PC-3 (cell line): ENCODE results near the gene MYO3B. TPM values are rescaled to one million over a fixed set of nuclear protein-coding genes. Genes with fewer than 3 reads are reported as not detected.

ENCODE experiments used
- ATAC-seq: fragments of 200-7000 bp; cut with Tn5 transposase; 2 replicates; pipeline ENCODE4 v1.9.1; 2020; ENCODE audit warnings: mild to moderate bottlenecking, moderate library complexity
- BruUV-seq: library from RNA; stranded (reverse); fragments of 400-500 nt; replicated peaks from 2 replicates; lab custom pipeline; 2021; lab: Mats Ljungman, UMichigan
- CTCF ChIA-PET: fragments of 300-600 bp; sonication (Branson Sonifier 250); formaldehyde crosslinking; loops from one replicate; lab custom pipeline; 2022; ENCODE audit warnings: antibody characterized with exemption; lab: Charles Lee
- POLR2A ChIA-PET: fragments of 300-600 bp; sonication (Branson Sonifier 250); formaldehyde crosslinking; loops from one replicate; lab custom pipeline; 2022; ENCODE audit warnings: antibody characterized with exemption; ENCODE audit not compliant: unreplicated experiment; lab: Charles Lee
- DNase-seq: peaks from one replicate; pipeline ENCODE4 v3.0.0-alpha.2; 2015
- H2AFZ ChIP-seq: fragments of 300-600 bp; sonication (generic); 2 replicates; pipeline ENCODE4 v1.6.0; 2016; ENCODE audit warnings: antibody characterized with exemption, low read length
- H3F3A ChIP-seq: fragments of 300-600 bp; sonication (generic); one replicate; pipeline ENCODE4 v1.6.0; 2017; ENCODE audit warnings: antibody characterized with exemption, low read length, control low read depth, mild to moderate bottlenecking; ENCODE audit not compliant: unreplicated experiment
- H3K27ac ChIP-seq: fragments of 300-600 bp; sonication (generic); 2 replicates; pipeline ENCODE4 v1.5.1; 2016; ENCODE audit warnings: mild to moderate bottlenecking, low read length
- H3K27me3 ChIP-seq: fragments of 300-600 bp; sonication (generic); 2 replicates; pipeline ENCODE4 v1.6.1; 2016; ENCODE audit warnings: low read length, mixed read lengths
- H3K36me3 ChIP-seq: fragments of 300-600 bp; sonication (generic); 2 replicates; pipeline ENCODE4 v1.6.1; 2016; ENCODE audit warnings: low read depth, mixed run types, low read length, mixed read lengths
- H3K4me1 ChIP-seq: fragments of 300-600 bp; sonication (generic); 2 replicates; pipeline ENCODE4 v1.5.1; 2016; ENCODE audit warnings: low read length; ENCODE audit not compliant: insufficient read depth
- H3K4me2 ChIP-seq: fragments of 300-600 bp; sonication (generic); 2 replicates; pipeline ENCODE4 v1.6.0; 2016; ENCODE audit warnings: low read length
- H3K4me3 ChIP-seq: fragments of 300-600 bp; sonication (generic); 2 replicates; pipeline ENCODE4 v1.5.1; 2016; ENCODE audit warnings: mild to moderate bottlenecking, low read length, mixed read lengths
- H3K79me2 ChIP-seq: fragments of 300-600 bp; sonication (generic); 2 replicates; pipeline ENCODE4 v1.6.1; 2017; ENCODE audit warnings: low read length, mixed read lengths
- H3K9ac ChIP-seq: fragments of 300-600 bp; sonication (generic); 2 replicates; pipeline ENCODE4 v1.6.0; 2016; ENCODE audit warnings: mild to moderate bottlenecking, low read length
- H3K9me2 ChIP-seq: fragments of 300-600 bp; sonication (generic); replicated peaks from 2 replicates; pipeline ENCODE4 v1.6.1; 2016; ENCODE audit warnings: mixed run types, low read length, mixed read lengths
- H3K9me3 ChIP-seq: fragments of 300-600 bp; sonication (generic); 2 replicates; pipeline ENCODE4 v1.6.1; 2016; ENCODE audit warnings: low read length, mixed read lengths
- H4K20me1 ChIP-seq: fragments of 300-600 bp; sonication (generic); 2 replicates; pipeline ENCODE4 v1.6.1; 2016; ENCODE audit warnings: low read length, mixed read lengths
- EZH2 ChIP-seq: fragments of 300-600 bp; sonication (generic); IDR thresholded peaks from one replicate; pipeline ENCODE4 v1.6.1; 2017; ENCODE audit warnings: antibody characterized with exemption, mild to moderate bottlenecking, low read length; ENCODE audit not compliant: unreplicated experiment
- EZH2phosphoT487 ChIP-seq: fragments of 300-600 bp; sonication (generic); IDR thresholded peaks from 2 replicates; pipeline ENCODE4 v1.6.1; 2018; ENCODE audit warnings: mild to moderate bottlenecking, antibody characterized with exemption, low read length, borderline replicate concordance
- intact Hi-C: fragments of 100-400 bp; cut with micrococcal nuclease; formaldehyde crosslinking; loops from 2 replicates; pipeline ENCODE4 v1.9.0; 2023
- total RNA-seq: library from RNA; depleted of rRNA; stranded (reverse); fragments of >200 nt; gene quantifications from 2 replicates; pipeline ENCODE4 v1.2.3, GENCODE V29; 2014
- TF ChIP-seq, protein P1 (sequence below): fragments of 300-600 bp; sonication (generic); conservative IDR thresholded peaks from 2 replicates; pipeline ENCODE4 v1.5.1; 2017; ENCODE audit warnings: antibody characterized with exemption, low read depth, mild to moderate bottlenecking, low read length

The MYO3B gene
- total RNA-seq, 1 experiment from 2014 or later, result 1.1 TPM

DNA sequence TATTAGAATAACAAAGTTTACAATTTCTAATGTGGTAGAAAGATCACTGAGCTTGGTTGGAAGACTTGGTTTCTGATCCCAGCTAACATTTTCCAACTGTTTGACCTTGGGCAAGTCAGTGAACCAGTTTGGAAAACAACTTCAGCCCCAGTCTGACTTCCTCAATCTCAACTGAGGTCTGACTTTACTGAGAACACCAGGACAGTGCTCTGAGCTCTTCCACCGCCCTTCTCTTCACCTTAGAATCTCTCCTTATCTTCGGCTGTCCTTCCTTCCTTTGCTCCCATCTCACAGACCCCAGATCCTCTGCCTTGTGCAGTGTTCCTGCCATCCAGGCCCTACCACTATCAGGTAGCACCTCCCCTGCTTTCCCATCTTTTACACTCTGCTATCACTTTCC is 343.4 kb downstream of the MYO3B start:
- no TSS peak for BruUV-seq
- POLR2A ChIA-PET, result interaction anchor here (0.6 kb wide), 1 partner anchor 159 kb away, joined by 3 read pairs; no protein-coding TSS in a partner anchor

DNA sequence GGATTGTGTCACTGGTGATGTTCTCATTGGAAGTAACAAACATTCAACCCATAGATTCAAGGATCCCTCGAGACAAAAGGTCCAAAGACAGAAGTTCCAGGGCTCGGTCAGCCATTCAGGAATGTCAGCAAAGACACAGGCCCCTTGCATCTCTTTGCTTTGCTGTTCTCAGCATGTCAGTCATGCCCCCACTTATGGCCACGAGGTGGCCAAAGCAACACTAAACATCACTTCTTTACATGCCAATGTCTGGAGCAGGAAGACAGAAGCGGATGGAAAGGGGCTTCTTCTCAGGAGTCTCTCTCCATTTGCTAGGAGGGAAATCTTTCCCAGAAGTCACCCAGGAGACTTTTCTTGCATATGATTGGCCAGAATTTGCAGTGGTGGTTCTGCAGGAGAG is 345.6 kb downstream of the MYO3B start:
- Histone ChIP-seq H3K9me3 (no peaks in the 10 kb centered on the region), H3K4me2 (no peak overlapping the region), H3K9ac (no peak overlapping the region), H3K79me2 (no peaks in the 10 kb centered on the region), H3K27ac (no peak overlapping the region), H3K4me1 (peaks cover 16% of the 10 kb centered on the region), H4K20me1 (no peaks in the 10 kb centered on the region), H2AFZ (no peak overlapping the region), H3K4me3 (no peak overlapping the region), H3F3A (no peaks in the 10 kb centered on the region), H3K36me3 (no peaks in the 10 kb centered on the region), H3K27me3 (no peaks in the 10 kb centered on the region), H3K9me2 (no peaks in the 10 kb centered on the region)
- TF ChIP-seq EZH2 (no peak), EZH2phosphoT487 (no peak)
- TF ChIP-seq, protein P1, sequence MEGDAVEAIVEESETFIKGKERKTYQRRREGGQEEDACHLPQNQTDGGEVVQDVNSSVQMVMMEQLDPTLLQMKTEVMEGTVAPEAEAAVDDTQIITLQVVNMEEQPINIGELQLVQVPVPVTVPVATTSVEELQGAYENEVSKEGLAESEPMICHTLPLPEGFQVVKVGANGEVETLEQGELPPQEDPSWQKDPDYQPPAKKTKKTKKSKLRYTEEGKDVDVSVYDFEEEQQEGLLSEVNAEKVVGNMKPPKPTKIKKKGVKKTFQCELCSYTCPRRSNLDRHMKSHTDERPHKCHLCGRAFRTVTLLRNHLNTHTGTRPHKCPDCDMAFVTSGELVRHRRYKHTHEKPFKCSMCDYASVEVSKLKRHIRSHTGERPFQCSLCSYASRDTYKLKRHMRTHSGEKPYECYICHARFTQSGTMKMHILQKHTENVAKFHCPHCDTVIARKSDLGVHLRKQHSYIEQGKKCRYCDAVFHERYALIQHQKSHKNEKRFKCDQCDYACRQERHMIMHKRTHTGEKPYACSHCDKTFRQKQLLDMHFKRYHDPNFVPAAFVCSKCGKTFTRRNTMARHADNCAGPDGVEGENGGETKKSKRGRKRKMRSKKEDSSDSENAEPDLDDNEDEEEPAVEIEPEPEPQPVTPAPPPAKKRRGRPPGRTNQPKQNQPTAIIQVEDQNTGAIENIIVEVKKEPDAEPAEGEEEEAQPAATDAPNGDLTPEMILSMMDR, result peak; percentile 43; the same call in 1 of the 2 replicates
- POLR2A ChIA-PET, result no interaction called here
- DNase-seq, result peak; percentile 19
- ATAC-seq, result no peak
- CTCF ChIA-PET, result no interaction called here
- intact Hi-C loops, result no loop called here
- BruUV-seq, result no TSS peak

More for the DNA sequence above, 343.4 kb downstream of the MYO3B start:
- no peaks in the 10 kb centered on the region for H3K27me3 ChIP-seq
- no peaks in the 10 kb centered on the region for H3K36me3 ChIP-seq
- CTCF ChIA-PET, result no interaction called here
- H3K79me2 ChIP-seq, result no peaks in the 10 kb centered on the region
- no peak overlapping the region for H3K4me3 ChIP-seq
- no peaks in the 10 kb centered on the region for H4K20me1 ChIP-seq
- intact Hi-C loops, result no loop called here
- no peak overlapping the region for H3K27ac ChIP-seq
- no peak for ATAC-seq
- no peak for DNase-seq
- H2AFZ ChIP-seq, result no peak overlapping the region
- no peaks in the 10 kb centered on the region for H3K9me3 ChIP-seq
- H3K9me2 ChIP-seq, result no peaks in the 10 kb centered on the region
- H3K9ac ChIP-seq, result no peak overlapping the region
- peaks cover 16% of the 10 kb centered on the region for H3K4me1 ChIP-seq
- H3F3A ChIP-seq, result no peaks in the 10 kb centered on the region
- TF ChIP-seq EZH2, result no peak
- TF ChIP-seq, protein P1, result no peak
- TF ChIP-seq EZH2phosphoT487, result no peak
- no peak overlapping the region for H3K4me2 ChIP-seq

DNA sequence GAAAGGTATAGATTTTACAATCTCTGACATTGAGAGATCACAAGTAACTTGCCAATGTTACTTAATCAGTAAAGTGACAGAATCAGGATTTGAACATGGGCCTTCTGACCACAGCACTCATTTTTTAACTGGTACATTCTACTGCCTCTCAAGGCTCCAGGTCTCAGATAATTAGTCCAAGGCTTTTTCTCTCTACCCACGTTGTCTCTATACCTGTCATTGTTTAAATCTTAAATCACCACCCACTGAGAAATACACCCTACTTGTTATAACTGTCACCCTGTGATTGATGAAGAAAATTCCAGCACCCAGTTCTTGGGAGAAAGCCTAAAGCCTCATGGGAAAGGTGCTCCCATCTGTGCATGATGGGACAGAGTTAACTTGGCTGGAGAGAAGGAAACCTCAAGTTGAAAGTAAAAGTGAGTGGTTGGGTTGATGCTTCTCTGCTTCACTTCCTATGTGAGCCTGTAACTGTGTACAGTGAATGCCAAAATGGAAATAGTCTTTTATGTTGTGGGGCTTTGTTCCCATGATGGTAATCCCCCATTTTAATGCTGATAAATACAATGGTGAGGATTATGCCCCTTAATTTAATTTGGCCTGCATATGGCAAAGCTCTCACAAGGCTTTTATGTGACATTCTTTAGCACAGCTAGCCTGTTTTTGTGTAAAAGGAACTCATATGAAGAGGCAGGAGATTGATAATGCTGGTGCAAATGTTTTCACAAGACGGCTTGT is 347.1 kb downstream of the MYO3B start:
- DNase-seq (no peak), ATAC-seq (no peak)
- Histone ChIP-seq H4K20me1 (no peaks in the 10 kb centered on the region), H3K79me2 (no peaks in the 10 kb centered on the region), H3K9me3 (no peaks in the 10 kb centered on the region), H3K4me1 (peaks cover 20% of the 10 kb centered on the region), H3K36me3 (no peaks in the 10 kb centered on the region), H3K27ac (peak overlapping the region; percentile 39), H3K9ac (no peak overlapping the region), H3K4me2 (peak overlapping the region; percentile 70), H3F3A (no peaks in the 10 kb centered on the region), H3K27me3 (no peaks in the 10 kb centered on the region), H3K9me2 (no peaks in the 10 kb centered on the region), H2AFZ (0 out of 2 replicates have a peak overlapping the region, but pooled peaks have one; percentile 9), H3K4me3 (no peak overlapping the region)
- CTCF ChIA-PET, result no interaction called here
- TF ChIP-seq, protein P1, result no peak
- no peak for TF ChIP-seq EZH2phosphoT487
- TF ChIP-seq EZH2, result no peak
- BruUV-seq, result no TSS peak
- intact Hi-C loops, result no loop called here
- POLR2A ChIA-PET, result interaction anchor here (0.7 kb wide), 1 partner anchor 100 kb away, joined by 3 read pairs; no protein-coding TSS in a partner anchor
